Calu3 (cell line): ENCODE data around the gene RPL32. TPM values are rescaled to one million over a fixed set of nuclear protein-coding genes. Genes with fewer than 3 reads are reported as not detected.
"Not testable (repeated sequence)": the region's sequence is repeated elsewhere in the genome, so short reads cannot be mapped to it uniquely, and the experiment has no call there.

Experiments used
- BruUV-seq: library from RNA; stranded (reverse); fragments of 400-500 nt; replicated peaks from 2 replicates; lab custom pipeline; 2021; lab: Mats Ljungman, UMichigan
- CTCF ChIA-PET: fragments of 300-600 bp; sonication (Branson Sonifier 250); formaldehyde crosslinking; loops from one replicate; lab custom pipeline; 2022; ENCODE audit warnings: antibody characterized with exemption; lab: Charles Lee
- DNase-seq: peaks from one replicate; pipeline ENCODE4 v3.0.0; 2022
- H3K27ac Mint-ChIP-seq: one replicate; pipeline ENCODE4 v1.8.0; 2022; ENCODE audit warnings: mixed read lengths; ENCODE audit not compliant: unreplicated experiment
- H3K27me3 Mint-ChIP-seq: one replicate; pipeline ENCODE4 v1.8.0; 2022; ENCODE audit warnings: mixed read lengths; ENCODE audit not compliant: unreplicated experiment
- H3K36me3 Mint-ChIP-seq: one replicate; pipeline ENCODE4 v1.8.0; 2022; ENCODE audit warnings: mild to moderate bottlenecking, moderate library complexity, mixed read lengths; ENCODE audit not compliant: insufficient read depth, unreplicated experiment
- H3K4me1 Mint-ChIP-seq: one replicate; pipeline ENCODE4 v1.8.0; 2022; ENCODE audit warnings: mild to moderate bottlenecking, low read depth, mixed read lengths; ENCODE audit not compliant: unreplicated experiment
- H3K4me3 Mint-ChIP-seq: one replicate; pipeline ENCODE4 v1.8.0; 2022; ENCODE audit warnings: mild to moderate bottlenecking, low read depth, moderate library complexity, mixed read lengths; ENCODE audit not compliant: unreplicated experiment
- H3K9me3 Mint-ChIP-seq: one replicate; pipeline ENCODE4 v1.8.0; 2022; ENCODE audit warnings: low read depth, mixed read lengths; ENCODE audit not compliant: unreplicated experiment
- CTCF ChIP-seq: fragments of 200-600 bp; IDR thresholded peaks from one replicate; pipeline ENCODE4 v1.8.0; 2022; ENCODE audit warnings: antibody characterized with exemption; ENCODE audit not compliant: unreplicated experiment
- intact Hi-C: fragments of 100-400 bp; cut with micrococcal nuclease; formaldehyde crosslinking; loops from one replicate; pipeline ENCODE4 v1.10.0; 2022; ENCODE audit not compliant: unreplicated experiment
- total RNA-seq: library from RNA; stranded (reverse); gene quantifications from 2 replicates; pipeline ENCODE4 v1.2.3, GENCODE V29; 2022

The RPL32 gene
- total RNA-seq, 1 experiment from 2014 or later, result 1,222 TPM

- CTCF ChIA-PET, result no interaction called here
- no peak overlapping the region for H3K4me3 Mint-ChIP-seq
- no peak for TF ChIP-seq CTCF
- peaks cover 53% of the 10 kb centered on the region for H3K27me3 Mint-ChIP-seq
- no peaks in the 10 kb centered on the region for H3K36me3 Mint-ChIP-seq
- DNase-seq, result no peak
- no TSS peak for BruUV-seq
- no peaks in the 10 kb centered on the region for H3K9me3 Mint-ChIP-seq
- peaks cover 9% of the 10 kb centered on the region for H3K4me1 Mint-ChIP-seq
- intact Hi-C loops, result no loop called here
- H3K27ac Mint-ChIP-seq, result no peak overlapping the region
Observed at GRCh38 chr3:12882336-12883310, 41.3 kb upstream of the RPL32 start.

- H3K4me1 Mint-ChIP-seq, H3K36me3 Mint-ChIP-seq, H3K4me3 Mint-ChIP-seq, BruUV-seq, DNase-seq, intact Hi-C loops, H3K27ac Mint-ChIP-seq, CTCF ChIA-PET, H3K9me3 Mint-ChIP-seq: not testable (repeated sequence)
- H3K27me3 Mint-ChIP-seq, result peaks cover 45% of the 10 kb centered on the region
Observed at GRCh38 chr3:12881858-12882257, 40.5 kb upstream of the RPL32 start.

- CTCF ChIA-PET, result interaction anchor here (1.9 kb wide), 1 partner anchor 12 kb away, joined by 4 read pairs; no protein-coding TSS in a partner anchor
Observed at GRCh38 chr3:12879191-12879815, 37.9 kb upstream of the RPL32 start.

GRCh38 chr3:12878758-12879157 lies 37.4 kb upstream of the RPL32 start:
- H3K9me3 Mint-ChIP-seq, BruUV-seq, H3K27ac Mint-ChIP-seq, H3K36me3 Mint-ChIP-seq, intact Hi-C loops, H3K4me3 Mint-ChIP-seq, H3K4me1 Mint-ChIP-seq, DNase-seq: not testable (repeated sequence)
- CTCF ChIA-PET, result interaction anchor here (1.9 kb wide), 1 partner anchor 12 kb away, joined by 4 read pairs; no protein-coding TSS in a partner anchor
- peaks cover 41% of the 10 kb centered on the region for H3K27me3 Mint-ChIP-seq

More at GRCh38 chr3:12879191-12879815, 37.9 kb upstream of the RPL32 start:
- H3K36me3 Mint-ChIP-seq, result no peaks in the 10 kb centered on the region
- H3K4me3 Mint-ChIP-seq, result no peak overlapping the region
- DNase-seq, result no peak
- intact Hi-C loops, result no loop called here
- peaks cover 9% of the 10 kb centered on the region for H3K4me1 Mint-ChIP-seq
- no peak overlapping the region for H3K27ac Mint-ChIP-seq
- no TSS peak for BruUV-seq
- H3K9me3 Mint-ChIP-seq, result no peaks in the 10 kb centered on the region
- no peak for TF ChIP-seq CTCF
- peaks cover 41% of the 10 kb centered on the region for H3K27me3 Mint-ChIP-seq

GRCh38 chr3:12878141-12878574 lies 36.8 kb upstream of the RPL32 start:
- no peak for DNase-seq
- CTCF ChIA-PET, result interaction anchor here (1.9 kb wide), 1 partner anchor 13 kb away, joined by 4 read pairs; no protein-coding TSS in a partner anchor
- H3K27me3 Mint-ChIP-seq, result peaks cover 47% of the 10 kb centered on the region
- no peaks in the 10 kb centered on the region for H3K36me3 Mint-ChIP-seq
- TF ChIP-seq CTCF, result no peak
- H3K4me1 Mint-ChIP-seq, result peaks cover 9% of the 10 kb centered on the region
- no peak overlapping the region for H3K27ac Mint-ChIP-seq
- H3K9me3 Mint-ChIP-seq, result no peaks in the 10 kb centered on the region
- no TSS peak for BruUV-seq
- intact Hi-C loops, result no loop called here
- H3K4me3 Mint-ChIP-seq, result no peak overlapping the region
